ENCODE data around the gene PSAT1.

- TF ChIP-seq CTCF (conservative IDR thresholded peaks at IDR 0.05): no peak
- no peak for TF ChIP-seq EZH2 (IDR thresholded peaks at IDR 0.05; ENCODE audit: low read depth)
Measured at GRCh38 chr9:78311075-78311474, 14.2 kb downstream of the PSAT1 start.

All from PC-9 (cell line).